Transverse colon (tissue), 3 donors: ENCODE results near the gene ITGBL1.

Experiments used
- CTCF ChIP-seq, 5 experiments: fragments of 200-600 bp in 3 of 5; fragments of 450-650 bp in 2 of 5; sonication (generic) in 3 of 5; IDR thresholded peaks; 1 replicate in 2 of 5; 2 replicates in 3 of 5; pipeline ENCODE4 v1.5.1; 2016 to 2017; ENCODE audit warnings: antibody characterized with exemption in 5 of 5, inconsistent platforms in 3 of 5, mild to moderate bottlenecking in 2 of 5, moderate library complexity in 1 of 5
- POLR2A ChIP-seq: fragments of 450-650 bp; IDR thresholded peaks from one replicate; pipeline ENCODE4 v1.6.1; 2016; ENCODE audit warnings: antibody characterized with exemption, mild to moderate bottlenecking, moderate library complexity

GRCh38 chr13:101626925-101627555 lies 174.6 kb downstream of the ITGBL1 start:
- no peak for TF ChIP-seq CTCF (IDR thresholded peaks at IDR 0.05)
- TF ChIP-seq POLR2A, result no peak
